Stimulated activated naive CD8-positive, alpha-beta T cell treated with anti-CD3 and anti-CD28 coated beads, Interleukin-15, Interleukin-2, amounts not matched to agents 100 ng/mL and 50 ng/mL, for 24 hours (primary cell): ENCODE measurements around the gene KDM4C.
A peak's percentile ranks its signal among the peaks of the same experiment; 100 is the strongest.

Experiments used
- H3K27ac Mint-ChIP-seq: one replicate; pipeline ENCODE4 v1.8.0; 2021; ENCODE audit warnings: mild to moderate bottlenecking, mixed read lengths
- H3K27me3 Mint-ChIP-seq: one replicate; pipeline ENCODE4 v1.8.0; 2021; ENCODE audit warnings: mixed read lengths
- H3K36me3 Mint-ChIP-seq: one replicate; pipeline ENCODE4 v1.8.0; 2021; ENCODE audit warnings: low read depth, mixed read lengths
- H3K4me1 Mint-ChIP-seq: one replicate; pipeline ENCODE4 v1.8.0; 2021; ENCODE audit warnings: low read depth, mixed read lengths
- H3K4me3 Mint-ChIP-seq: one replicate; pipeline ENCODE4 v1.8.0; 2021; ENCODE audit warnings: mild to moderate bottlenecking, mixed read lengths
- H3K9me3 Mint-ChIP-seq: one replicate; pipeline ENCODE4 v1.8.0; 2021; ENCODE audit warnings: mixed read lengths

KDM4C gene

DNA sequence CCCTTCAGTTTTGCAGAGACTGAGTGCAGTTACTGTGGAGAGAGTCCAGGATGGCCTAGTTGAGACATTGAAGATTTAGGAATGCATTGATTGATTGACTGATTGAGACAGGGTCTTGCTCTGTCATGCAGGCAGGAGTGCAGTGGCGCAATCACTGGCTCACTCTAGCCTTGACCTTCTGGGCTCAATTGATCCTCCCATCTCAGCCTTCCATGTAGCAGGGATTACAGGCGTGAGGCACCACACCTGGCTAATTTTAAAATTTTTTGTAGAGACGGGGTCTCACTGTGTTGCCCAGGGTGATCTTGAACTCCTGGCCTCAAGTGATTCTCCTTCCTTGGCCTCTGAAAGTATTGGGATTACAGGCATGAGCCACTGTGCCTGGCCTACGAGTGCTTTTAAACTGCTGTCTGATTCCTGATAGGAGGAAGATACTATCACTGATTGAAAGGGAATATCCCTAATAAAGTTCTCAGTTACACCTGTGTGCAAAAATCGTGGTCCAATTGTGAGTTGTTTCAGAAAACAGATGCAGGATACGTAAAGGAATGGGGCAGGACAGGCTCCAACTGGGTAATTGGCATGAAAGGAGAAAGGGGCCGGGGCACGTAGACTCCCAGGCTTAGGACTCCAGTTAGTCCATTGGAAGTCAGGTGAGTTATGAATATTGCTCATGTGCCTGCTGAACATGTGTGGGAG, 87.5 kb downstream of the KDM4C start:
- no peaks in the 10 kb centered on the region for H3K27me3 Mint-ChIP-seq
- H3K4me1 Mint-ChIP-seq: peaks cover 10% of the 10 kb centered on the region

GRCh38 chr9:6845880-6846279, 88.1 kb downstream of the KDM4C start:
- Mint-ChIP-seq H3K36me3 (peaks cover 26% of the 10 kb centered on the region), H3K27ac (no peak overlapping the region), H3K27me3 (no peaks in the 10 kb centered on the region), H3K4me1 (peaks cover 6% of the 10 kb centered on the region), H3K4me3 (no peak overlapping the region), H3K9me3 (no peaks in the 10 kb centered on the region)

More for the DNA sequence above, 87.5 kb downstream of the KDM4C start:
- Mint-ChIP-seq H3K4me3 (no peak overlapping the region), H3K9me3 (no peaks in the 10 kb centered on the region), H3K36me3 (peaks cover 29% of the 10 kb centered on the region), H3K27ac (no peak overlapping the region)

- Mint-ChIP-seq H3K4me3 (no peak overlapping the region), H3K36me3 (peaks cover 46% of the 10 kb centered on the region), H3K27me3 (no peaks in the 10 kb centered on the region), H3K9me3 (no peaks in the 10 kb centered on the region), H3K27ac (peak overlapping the region; percentile 26), H3K4me1 (no peaks in the 10 kb centered on the region)
Observed at GRCh38 chr9:6852243-6852963, 94.6 kb downstream of the KDM4C start.

DNA sequence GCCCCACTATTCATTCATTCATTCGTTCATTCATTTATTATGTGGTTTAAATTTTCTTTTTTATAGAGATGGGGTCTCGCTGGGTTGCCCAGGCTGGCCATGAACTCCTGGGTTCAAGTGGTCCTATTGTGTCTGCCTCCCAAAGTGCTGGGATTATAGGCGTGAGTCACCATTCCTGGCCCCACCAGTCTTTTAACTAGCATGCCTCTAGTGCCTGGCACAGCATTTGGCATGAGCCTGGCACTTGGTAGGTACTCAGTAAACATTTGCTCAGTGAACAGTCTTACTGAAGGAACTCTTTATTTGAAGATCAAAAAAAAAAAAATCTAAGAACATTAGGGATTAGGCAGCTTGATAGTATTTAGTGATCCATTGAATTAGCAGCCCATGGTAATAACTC, 98.1 kb downstream of the KDM4C start:
- Mint-ChIP-seq H3K9me3 (no peaks in the 10 kb centered on the region), H3K27ac (no peak overlapping the region), H3K27me3 (no peaks in the 10 kb centered on the region), H3K4me3 (no peak overlapping the region), H3K36me3 (peaks cover 43% of the 10 kb centered on the region), H3K4me1 (no peaks in the 10 kb centered on the region)

- Mint-ChIP-seq H3K9me3 (peaks cover 12% of the 10 kb centered on the region), H3K27ac (no peak overlapping the region), H3K4me3 (no peak overlapping the region), H3K27me3 (no peaks in the 10 kb centered on the region), H3K4me1 (peaks cover 15% of the 10 kb centered on the region), H3K36me3 (peaks cover 47% of the 10 kb centered on the region)
Observed at GRCh38 chr9:6864102-6864501, 106.3 kb downstream of the KDM4C start.

DNA sequence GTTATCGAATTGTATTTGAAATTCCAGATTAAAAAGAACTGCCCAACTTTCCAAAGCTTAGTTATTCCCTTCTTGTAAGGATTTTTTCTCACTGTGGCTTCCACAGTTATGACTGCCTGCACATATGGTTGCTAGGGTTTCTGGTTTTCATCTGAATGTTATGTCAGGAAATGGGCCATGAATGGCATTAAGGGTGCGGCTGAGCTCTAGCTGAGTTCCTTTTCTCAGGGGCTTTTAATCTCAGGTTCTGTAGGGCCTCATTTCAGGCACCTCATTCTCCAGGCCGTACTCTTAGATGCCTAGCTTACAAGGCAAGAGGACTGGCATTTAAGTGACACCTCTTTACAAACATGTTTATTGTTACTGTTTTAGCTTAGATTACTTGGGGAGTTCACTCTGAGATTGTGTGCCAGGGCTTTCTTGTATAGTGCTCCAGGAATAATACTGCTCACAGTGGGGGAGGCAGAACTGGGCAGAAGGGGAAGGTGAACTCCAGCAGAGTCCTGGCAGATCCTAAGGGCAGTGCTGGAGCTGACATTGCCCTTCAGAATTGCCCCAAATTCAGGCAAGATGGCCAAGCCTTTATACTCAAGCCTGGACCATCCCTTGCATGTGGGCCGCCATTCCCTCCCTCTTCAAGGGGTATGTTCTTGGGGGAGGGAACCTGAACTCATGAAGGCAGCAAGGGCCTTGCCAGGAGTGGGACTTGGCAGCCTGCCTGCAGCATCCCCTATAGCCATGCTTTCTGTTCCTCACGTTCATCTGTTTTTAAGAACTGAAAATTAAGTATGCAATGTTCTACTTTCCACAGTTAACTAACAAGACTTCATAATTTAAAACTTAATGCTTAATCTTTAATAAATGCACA, 111.5 kb downstream of the KDM4C start:
- Mint-ChIP-seq H3K27me3 (no peaks in the 10 kb centered on the region), H3K27ac (no peak overlapping the region), H3K9me3 (peaks cover 4% of the 10 kb centered on the region), H3K36me3 (peaks cover 46% of the 10 kb centered on the region), H3K4me1 (peaks cover 52% of the 10 kb centered on the region), H3K4me3 (no peak overlapping the region)

DNA sequence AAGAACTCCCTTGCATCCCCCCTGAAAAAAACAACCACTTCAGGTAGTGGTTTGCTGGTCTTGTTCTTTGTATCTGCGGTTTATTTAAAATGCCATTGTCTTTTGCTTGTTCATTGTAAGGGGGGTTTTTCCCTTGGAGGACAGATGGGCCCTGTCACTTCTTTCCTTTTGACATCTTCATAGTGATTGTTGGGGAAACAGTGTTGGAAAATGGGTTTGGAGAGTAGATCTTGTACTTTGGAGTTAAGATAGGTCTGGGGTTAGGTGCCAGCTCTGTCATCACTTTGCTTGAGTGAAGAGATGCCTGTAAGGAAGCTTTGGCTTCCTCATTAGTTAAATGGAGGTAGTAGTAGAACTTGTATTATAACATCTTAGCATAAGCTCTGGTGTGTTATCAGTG, 112.4 kb downstream of the KDM4C start:
- H3K27me3 Mint-ChIP-seq: no peaks in the 10 kb centered on the region
- no peak overlapping the region for H3K4me3 Mint-ChIP-seq
- H3K9me3 Mint-ChIP-seq: no peaks in the 10 kb centered on the region
- H3K27ac Mint-ChIP-seq: peak overlapping the region; percentile 31
- peaks cover 45% of the 10 kb centered on the region for H3K36me3 Mint-ChIP-seq
- peaks cover 59% of the 10 kb centered on the region for H3K4me1 Mint-ChIP-seq

- peak overlapping the region; percentile 31 for H3K27ac Mint-ChIP-seq
Observed at GRCh38 chr9:6870650-6871477, 113.1 kb downstream of the KDM4C start.

DNA sequence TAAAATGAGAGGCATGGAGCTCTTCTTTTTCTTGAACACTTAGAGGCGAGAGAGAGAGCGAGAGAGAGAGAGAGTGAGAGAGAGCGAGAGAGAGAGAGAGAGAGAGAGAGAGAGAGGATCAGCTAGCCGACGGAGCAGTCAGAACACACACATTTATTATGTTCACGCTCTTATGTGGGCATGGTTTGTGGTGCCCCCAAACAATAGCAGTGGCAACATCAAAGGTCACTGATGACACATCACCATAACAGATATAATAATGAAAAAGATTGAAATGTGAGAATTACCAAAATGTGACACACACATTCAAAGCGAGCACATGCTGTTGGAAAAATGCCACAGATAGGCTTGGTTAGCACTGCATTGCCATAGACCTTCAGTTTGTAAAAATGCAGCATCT, 116.1 kb downstream of the KDM4C start:
- Mint-ChIP-seq H3K4me1 (peaks cover 64% of the 10 kb centered on the region), H3K27me3 (no peaks in the 10 kb centered on the region), H3K4me3 (peak overlapping the region; percentile 1), H3K9me3 (peaks cover 6% of the 10 kb centered on the region), H3K27ac (peak overlapping the region; percentile 67), H3K36me3 (peaks cover 38% of the 10 kb centered on the region)

More at GRCh38 chr9:6870650-6871477, 113.1 kb downstream of the KDM4C start:
- Mint-ChIP-seq H3K27me3 (no peaks in the 10 kb centered on the region), H3K36me3 (peaks cover 47% of the 10 kb centered on the region), H3K4me3 (no peak overlapping the region), H3K4me1 (peaks cover 65% of the 10 kb centered on the region), H3K9me3 (no peaks in the 10 kb centered on the region)

- H3K36me3 Mint-ChIP-seq: peaks cover 47% of the 10 kb centered on the region
Observed at GRCh38 chr9:6876195-6876894, 118.6 kb downstream of the KDM4C start.

GRCh38 chr9:6877671-6878161, 119.9 kb downstream of the KDM4C start:
- H3K9me3 Mint-ChIP-seq: peaks cover 6% of the 10 kb centered on the region
- H3K36me3 Mint-ChIP-seq: peaks cover 41% of the 10 kb centered on the region
- no peak overlapping the region for H3K27ac Mint-ChIP-seq

More at GRCh38 chr9:6876195-6876894, 118.6 kb downstream of the KDM4C start:
- no peak overlapping the region for H3K27ac Mint-ChIP-seq
- peaks cover 44% of the 10 kb centered on the region for H3K4me1 Mint-ChIP-seq
- no peak overlapping the region for H3K4me3 Mint-ChIP-seq
- peaks cover 6% of the 10 kb centered on the region for H3K9me3 Mint-ChIP-seq
- H3K27me3 Mint-ChIP-seq: no peaks in the 10 kb centered on the region

GRCh38 chr9:6880626-6881025, 122.9 kb downstream of the KDM4C start:
- Mint-ChIP-seq H3K9me3 (peaks cover 6% of the 10 kb centered on the region), H3K4me3 (no peak overlapping the region), H3K27me3 (no peaks in the 10 kb centered on the region), H3K36me3 (peaks cover 32% of the 10 kb centered on the region), H3K4me1 (peaks cover 13% of the 10 kb centered on the region), H3K27ac (no peak overlapping the region)

More at GRCh38 chr9:6877671-6878161, 119.9 kb downstream of the KDM4C start:
- no peak overlapping the region for H3K4me3 Mint-ChIP-seq
- H3K4me1 Mint-ChIP-seq: peaks cover 36% of the 10 kb centered on the region
- no peaks in the 10 kb centered on the region for H3K27me3 Mint-ChIP-seq

DNA sequence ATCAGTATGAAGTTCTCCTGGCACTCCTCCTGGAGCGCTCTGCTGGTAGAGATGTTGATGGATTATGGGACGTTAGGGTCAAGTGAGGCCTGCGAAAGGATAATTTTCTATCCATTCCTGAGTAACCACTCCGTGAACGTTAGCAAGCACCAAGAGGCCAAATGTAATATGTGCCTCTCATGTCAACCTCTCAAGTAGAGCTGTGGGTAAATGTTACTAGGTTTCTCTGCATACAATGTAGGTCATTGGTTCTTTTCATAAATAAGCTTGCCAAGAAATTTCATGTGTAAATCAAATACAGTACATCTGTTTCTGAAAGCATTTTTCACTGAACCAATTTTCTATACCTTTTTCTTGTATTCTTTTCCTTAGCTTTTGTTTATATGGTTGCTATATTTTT, 126.3 kb downstream of the KDM4C start:
- no peaks in the 10 kb centered on the region for H3K9me3 Mint-ChIP-seq
- H3K27me3 Mint-ChIP-seq: no peaks in the 10 kb centered on the region
- H3K4me1 Mint-ChIP-seq: peaks cover 6% of the 10 kb centered on the region
- peaks cover 40% of the 10 kb centered on the region for H3K36me3 Mint-ChIP-seq
- H3K4me3 Mint-ChIP-seq: no peak overlapping the region
- no peak overlapping the region for H3K27ac Mint-ChIP-seq
